IPS-18a (cell line): Measurements from ENCODE around the gene GARNL3.
A peak's percentile ranks its signal among the peaks of the same experiment; 100 is the strongest.

Experiments
- H3K27ac ChIP-seq: one replicate; pipeline ENCODE4 v1.5.1; 2013; ENCODE audit warnings: low read length
- H3K27me3 ChIP-seq: one replicate; pipeline ENCODE4 v1.6.1; 2013; ENCODE audit warnings: mild to moderate bottlenecking, low read length; ENCODE audit not compliant: control insufficient read depth, insufficient read depth
- H3K36me3 ChIP-seq: one replicate; pipeline ENCODE4 v1.6.1; 2013; ENCODE audit warnings: low read depth, low read length; ENCODE audit not compliant: control insufficient read depth
- H3K4me1 ChIP-seq: one replicate; pipeline ENCODE4 v1.6.1; 2013; ENCODE audit warnings: low read depth, low read length; ENCODE audit not compliant: control insufficient read depth
- H3K4me3 ChIP-seq: one replicate; pipeline ENCODE4 v1.5.1; 2013; ENCODE audit warnings: low read length
- H3K9ac ChIP-seq: one replicate; pipeline ENCODE4 v1.6.1; 2013; ENCODE audit warnings: mild to moderate bottlenecking, low read length, moderate library complexity
- H3K9me3 ChIP-seq: one replicate; pipeline ENCODE4 v1.6.1; 2013; ENCODE audit warnings: low read depth, low read length; ENCODE audit not compliant: control insufficient read depth

GARNL3 gene

GRCh38 chr9:127405344-127406125, 141.0 kb downstream of the GARNL3 start:
- Histone ChIP-seq H3K9ac (no peak overlapping the region), H3K4me3 (no peak overlapping the region), H3K27me3 (no peaks in the 10 kb centered on the region), H3K9me3 (no peaks in the 10 kb centered on the region), H3K36me3 (peaks cover 3% of the 10 kb centered on the region), H3K27ac (no peak overlapping the region), H3K4me1 (no peaks in the 10 kb centered on the region)

GRCh38 chr9:127406799-127407491, 142.4 kb downstream of the GARNL3 start:
- no peak overlapping the region for H3K9ac ChIP-seq
- H3K9me3 ChIP-seq: no peaks in the 10 kb centered on the region
- no peak overlapping the region for H3K27ac ChIP-seq
- H3K4me3 ChIP-seq: no peak overlapping the region
- H3K36me3 ChIP-seq: peaks cover 3% of the 10 kb centered on the region
- no peaks in the 10 kb centered on the region for H3K27me3 ChIP-seq
- no peaks in the 10 kb centered on the region for H3K4me1 ChIP-seq

- Histone ChIP-seq H3K27ac (no peak overlapping the region), H3K27me3 (no peaks in the 10 kb centered on the region), H3K9me3 (no peaks in the 10 kb centered on the region), H3K4me3 (no peak overlapping the region), H3K4me1 (no peaks in the 10 kb centered on the region), H3K36me3 (peaks cover 3% of the 10 kb centered on the region), H3K9ac (no peak overlapping the region)
Observed at GRCh38 chr9:127407492-127407843, 142.9 kb downstream of the GARNL3 start.

GRCh38 chr9:127411122-127411521, 146.5 kb downstream of the GARNL3 start:
- H3K4me1 ChIP-seq: no peaks in the 10 kb centered on the region
- H3K27me3 ChIP-seq: no peaks in the 10 kb centered on the region
- H3K9me3 ChIP-seq: no peaks in the 10 kb centered on the region
- H3K4me3 ChIP-seq: no peak overlapping the region
- no peak overlapping the region for H3K27ac ChIP-seq
- H3K9ac ChIP-seq: no peak overlapping the region
- H3K36me3 ChIP-seq: no peaks in the 10 kb centered on the region

GRCh38 chr9:127415141-127415540, 150.6 kb downstream of the GARNL3 start:
- Histone ChIP-seq H3K9me3 (no peaks in the 10 kb centered on the region), H3K4me1 (no peaks in the 10 kb centered on the region), H3K4me3 (no peak overlapping the region), H3K27ac (no peak overlapping the region), H3K9ac (no peak overlapping the region), H3K27me3 (no peaks in the 10 kb centered on the region), H3K36me3 (no peaks in the 10 kb centered on the region)

GRCh38 chr9:127415657-127416056, 151.1 kb downstream of the GARNL3 start:
- Histone ChIP-seq H3K27ac (no peak overlapping the region), H3K4me1 (no peaks in the 10 kb centered on the region), H3K27me3 (no peaks in the 10 kb centered on the region), H3K9ac (no peak overlapping the region), H3K4me3 (no peak overlapping the region), H3K9me3 (no peaks in the 10 kb centered on the region), H3K36me3 (no peaks in the 10 kb centered on the region)

- Histone ChIP-seq H3K9ac (no peak overlapping the region), H3K9me3 (no peaks in the 10 kb centered on the region), H3K4me1 (no peaks in the 10 kb centered on the region), H3K27me3 (no peaks in the 10 kb centered on the region), H3K4me3 (no peak overlapping the region), H3K36me3 (no peaks in the 10 kb centered on the region), H3K27ac (no peak overlapping the region)
Observed at GRCh38 chr9:127417131-127418036, 152.8 kb downstream of the GARNL3 start.

GRCh38 chr9:127418037-127418471, 153.5 kb downstream of the GARNL3 start:
- no peak overlapping the region for H3K27ac ChIP-seq
- H3K36me3 ChIP-seq: no peaks in the 10 kb centered on the region
- no peaks in the 10 kb centered on the region for H3K27me3 ChIP-seq
- no peak overlapping the region for H3K4me3 ChIP-seq
- H3K9ac ChIP-seq: no peak overlapping the region
- no peaks in the 10 kb centered on the region for H3K4me1 ChIP-seq
- H3K9me3 ChIP-seq: no peaks in the 10 kb centered on the region

- no peak overlapping the region for H3K9ac ChIP-seq
Observed at GRCh38 chr9:127419348-127419747, 154.8 kb downstream of the GARNL3 start.

GRCh38 chr9:127421057-127421456, 156.5 kb downstream of the GARNL3 start:
- Histone ChIP-seq H3K4me3 (no peak overlapping the region), H3K27ac (no peak overlapping the region), H3K36me3 (no peaks in the 10 kb centered on the region), H3K9me3 (no peaks in the 10 kb centered on the region), H3K27me3 (no peaks in the 10 kb centered on the region), H3K4me1 (peaks cover 4% of the 10 kb centered on the region), H3K9ac (no peak overlapping the region)

More at GRCh38 chr9:127419348-127419747, 154.8 kb downstream of the GARNL3 start:
- no peaks in the 10 kb centered on the region for H3K9me3 ChIP-seq
- H3K4me1 ChIP-seq: no peaks in the 10 kb centered on the region
- no peaks in the 10 kb centered on the region for H3K36me3 ChIP-seq
- H3K27me3 ChIP-seq: no peaks in the 10 kb centered on the region
- H3K4me3 ChIP-seq: no peak overlapping the region
- no peak overlapping the region for H3K27ac ChIP-seq

GRCh38 chr9:127422133-127422782, 157.7 kb downstream of the GARNL3 start:
- Histone ChIP-seq H3K4me1 (peaks cover 4% of the 10 kb centered on the region), H3K4me3 (peak overlapping the region; percentile 96), H3K9ac (no peak overlapping the region)

More at GRCh38 chr9:127422133-127422782, 157.7 kb downstream of the GARNL3 start:
- H3K36me3 ChIP-seq: no peaks in the 10 kb centered on the region
- no peaks in the 10 kb centered on the region for H3K27me3 ChIP-seq
- H3K9me3 ChIP-seq: no peaks in the 10 kb centered on the region
- no peak overlapping the region for H3K27ac ChIP-seq
